Activated naive CD8-positive, alpha-beta T cell (primary cell): ENCODE data around the gene SLC50A1.
A peak's percentile ranks its signal among the peaks of the same experiment; 100 is the strongest.

Source experiments
- H3K27ac Mint-ChIP-seq: one replicate; pipeline ENCODE4 v1.8.0; 2021; ENCODE audit warnings: mixed read lengths
- H3K27me3 Mint-ChIP-seq: one replicate; pipeline ENCODE4 v1.8.0; 2021; ENCODE audit warnings: mixed read lengths
- H3K36me3 Mint-ChIP-seq: one replicate; pipeline ENCODE4 v1.8.0; 2021; ENCODE audit warnings: mixed read lengths
- H3K4me1 Mint-ChIP-seq: one replicate; pipeline ENCODE4 v1.8.0; 2021; ENCODE audit warnings: low read depth, mixed read lengths
- H3K4me3 Mint-ChIP-seq: one replicate; pipeline ENCODE4 v1.8.0; 2021; ENCODE audit warnings: mild to moderate bottlenecking, mixed read lengths
- H3K9me3 Mint-ChIP-seq: one replicate; pipeline ENCODE4 v1.8.0; 2021; ENCODE audit warnings: low read depth, mixed read lengths

SLC50A1 gene

DNA sequence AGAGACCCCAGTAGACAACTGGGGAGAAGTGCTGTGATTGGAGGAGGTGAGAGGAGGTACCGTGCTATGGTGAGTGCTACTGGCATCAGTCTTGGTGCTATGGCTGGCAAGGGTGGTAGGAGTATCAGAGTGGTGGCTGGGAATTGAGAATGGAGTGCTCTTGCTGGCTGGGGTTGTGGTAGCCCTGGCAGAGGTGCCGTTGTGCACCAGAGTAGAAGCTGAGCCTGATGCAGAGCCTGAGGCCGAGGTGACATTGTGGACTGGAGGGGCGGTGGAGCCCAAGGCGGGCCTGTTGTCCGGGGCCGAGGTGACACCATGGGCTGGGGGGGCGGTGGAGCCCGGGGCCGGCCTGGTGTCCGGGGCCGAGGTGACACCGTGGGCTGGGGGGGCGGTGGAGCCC lies 52.6 kb downstream of the SLC50A1 start:
- H3K4me3 Mint-ChIP-seq, result peak overlapping the region; percentile 30
- peaks cover 13% of the 10 kb centered on the region for H3K4me1 Mint-ChIP-seq
- H3K9me3 Mint-ChIP-seq, result no peaks in the 10 kb centered on the region
- peak overlapping the region; percentile 80 for H3K27ac Mint-ChIP-seq
- H3K27me3 Mint-ChIP-seq, result no peaks in the 10 kb centered on the region
- H3K36me3 Mint-ChIP-seq, result peaks cover 2% of the 10 kb centered on the region
